GM19468 (cell line): ENCODE data around the gene SYNCRIP.
"Not testable (repeated sequence)": the region's sequence is repeated elsewhere in the genome, so short reads cannot be mapped to it uniquely, and the experiment has no call there.

ENCODE experiments used
- ATAC-seq: cut with Tn5 transposase; IDR thresholded peaks from one replicate; pipeline ENCODE4 v1.9.1; 2021; ENCODE audit warnings: mild to moderate bottlenecking, moderate library complexity, moderate number of reproducible peaks; ENCODE audit not compliant: unreplicated experiment; ENCODE audit errors: extremely low read depth

SYNCRIP gene

GRCh38 chr6:85602100-85602499, 40.6 kb downstream of the SYNCRIP start:
- no peak for ATAC-seq

- ATAC-seq, result no peak
Measured at GRCh38 chr6:85600713-85601313, 41.9 kb downstream of the SYNCRIP start.

- ATAC-seq, result no peak
Measured at GRCh38 chr6:85594197-85594930, 48.3 kb downstream of the SYNCRIP start.

- peak; percentile 87 for ATAC-seq
Measured at GRCh38 chr6:85593438-85594196, 49.1 kb downstream of the SYNCRIP start, which contains the start of gene SNX14. TSS of gene SNX14 (minus strand) at chr6:85593858. CDS start at chr6:85593718, 140 bp downstream.

GRCh38 chr6:85592033-85592432, 50.7 kb downstream of the SYNCRIP start:
- ATAC-seq, result no peak

GRCh38 chr6:85591207-85591606, 51.5 kb downstream of the SYNCRIP start:
- no peak for ATAC-seq

GRCh38 chr6:85585741-85586140, 56.9 kb downstream of the SYNCRIP start:
- no peak for ATAC-seq

- ATAC-seq, result not testable (repeated sequence)
Measured at GRCh38 chr6:85582832-85583231, 59.9 kb downstream of the SYNCRIP start.

- ATAC-seq, result no peak
Measured at GRCh38 chr6:85581572-85581971, 61.1 kb downstream of the SYNCRIP start.

- ATAC-seq, result no peak
Measured at GRCh38 chr6:85580878-85581267, 61.8 kb downstream of the SYNCRIP start.

GRCh38 chr6:85580118-85580877, 62.4 kb downstream of the SYNCRIP start:
- no peak for ATAC-seq

- ATAC-seq, result no peak
Measured at GRCh38 chr6:85579581-85579980, 63.1 kb downstream of the SYNCRIP start.

GRCh38 chr6:85576476-85576875, 66.2 kb downstream of the SYNCRIP start:
- ATAC-seq, result no peak

GRCh38 chr6:85574932-85575598, 67.6 kb downstream of the SYNCRIP start:
- ATAC-seq, result no peak

- ATAC-seq, result no peak
Measured at GRCh38 chr6:85569323-85569722, 73.4 kb downstream of the SYNCRIP start.

- ATAC-seq, result no peak
Measured at GRCh38 chr6:85568411-85568810, 74.3 kb downstream of the SYNCRIP start.

GRCh38 chr6:85565736-85566135, 77.0 kb downstream of the SYNCRIP start:
- no peak for ATAC-seq

GRCh38 chr6:85564223-85564622, 78.5 kb downstream of the SYNCRIP start:
- ATAC-seq, result not testable (repeated sequence)
